Measurements from ENCODE around the gene SLC15A1.

Gene SLC15A1

GRCh38 chr13:98689347-98689968, 63.0 kb downstream of the SLC15A1 start:
- DNase-seq: no peak

- no peak for DNase-seq
These were observed 64.1 kb downstream of the SLC15A1 start for GRCh38 chr13:98688373-98688772.

- DNase-seq: no peak
These were observed 65.2 kb downstream of the SLC15A1 start for GRCh38 chr13:98687319-98687718.

- no peak for DNase-seq
These were observed 66.2 kb downstream of the SLC15A1 start for GRCh38 chr13:98686270-98686669.

GRCh38 chr13:98685146-98685545, 67.3 kb downstream of the SLC15A1 start:
- DNase-seq: no peak

GRCh38 chr13:98681049-98681448, 71.4 kb downstream of the SLC15A1 start:
- DNase-seq: no peak

GRCh38 chr13:98678741-98679140, 73.7 kb downstream of the SLC15A1 start:
- DNase-seq: no peak

- no peak for DNase-seq
These were observed 75.1 kb downstream of the SLC15A1 start for GRCh38 chr13:98677398-98677797.

- no peak for DNase-seq
These were observed 76.2 kb downstream of the SLC15A1 start for GRCh38 chr13:98676239-98676638.

GRCh38 chr13:98675837-98676236, 76.6 kb downstream of the SLC15A1 start:
- no peak for DNase-seq

GRCh38 chr13:98675066-98675465, 77.4 kb downstream of the SLC15A1 start:
- no peak for DNase-seq

- peak; percentile 31 for DNase-seq
These were observed 79.4 kb downstream of the SLC15A1 start for GRCh38 chr13:98672947-98673613.

- DNase-seq: no peak
These were observed 84.3 kb downstream of the SLC15A1 start for GRCh38 chr13:98668155-98668554.

GRCh38 chr13:98665638-98665995, 86.9 kb downstream of the SLC15A1 start:
- DNase-seq: no peak

- no peak for DNase-seq
These were observed 87.4 kb downstream of the SLC15A1 start for GRCh38 chr13:98664924-98665637.

- DNase-seq: no peak
These were observed 88.0 kb downstream of the SLC15A1 start for GRCh38 chr13:98664510-98664909.

- DNase-seq: peak; percentile 60
These were observed 88.4 kb downstream of the SLC15A1 start for GRCh38 chr13:98664047-98664446.

GRCh38 chr13:98658131-98658530, 94.3 kb downstream of the SLC15A1 start:
- no peak for DNase-seq

- DNase-seq: no peak
These were observed 94.9 kb downstream of the SLC15A1 start for GRCh38 chr13:98657506-98658085.

- no peak for DNase-seq
These were observed 96.2 kb downstream of the SLC15A1 start for GRCh38 chr13:98656223-98656622.

- peak; percentile 73 for DNase-seq
These were observed 98.9 kb downstream of the SLC15A1 start for GRCh38 chr13:98653463-98653985.

- DNase-seq: no peak
These were observed 99.6 kb downstream of the SLC15A1 start for GRCh38 chr13:98652721-98653462.

GRCh38 chr13:98652276-98652675, 100.2 kb downstream of the SLC15A1 start:
- no peak for DNase-seq

All from stimulated activated CD4-positive, alpha-beta T cell treated with anti-CD3 and anti-CD28 coated beads, Interleukin-4, amount 100 ng/mL, for 1 hour (primary cell).